Glutamatergic neuron (in vitro differentiated cells): Measurements from ENCODE around the gene PCYOX1L. TPM values are rescaled to one million over a fixed set of nuclear protein-coding genes. Genes with fewer than 3 reads are reported as not detected.

Experiments used
- DNase-seq: peaks from one replicate; pipeline ENCODE4 v3.0.0; 2022
- H3K27ac Mint-ChIP-seq: one replicate; pipeline ENCODE4 v1.8.0; 2020; ENCODE audit warnings: mild to moderate bottlenecking, mixed read lengths, inconsistent platforms; ENCODE audit not compliant: unreplicated experiment
- H3K27me3 Mint-ChIP-seq: one replicate; pipeline ENCODE4 v1.8.0; 2020; ENCODE audit warnings: mild to moderate bottlenecking, moderate library complexity, mixed read lengths, inconsistent platforms; ENCODE audit not compliant: unreplicated experiment
- H3K36me3 Mint-ChIP-seq: one replicate; pipeline ENCODE4 v1.8.0; 2020; ENCODE audit warnings: mild to moderate bottlenecking, mixed read lengths, inconsistent platforms; ENCODE audit not compliant: unreplicated experiment
- H3K4me1 Mint-ChIP-seq: one replicate; pipeline ENCODE4 v1.8.0; 2020; ENCODE audit warnings: mild to moderate bottlenecking, low read depth, mixed read lengths, inconsistent platforms; ENCODE audit not compliant: unreplicated experiment
- H3K4me3 Mint-ChIP-seq: one replicate; pipeline ENCODE4 v1.8.0; 2020; ENCODE audit warnings: mild to moderate bottlenecking, mixed read lengths, inconsistent platforms; ENCODE audit not compliant: unreplicated experiment
- H3K9me3 Mint-ChIP-seq: one replicate; pipeline ENCODE4 v1.8.0; 2020; ENCODE audit warnings: mild to moderate bottlenecking, moderate library complexity, mixed read lengths, inconsistent platforms; ENCODE audit not compliant: unreplicated experiment
- CTCF ChIP-seq: fragments of 200-600 bp; sonication (generic); IDR thresholded peaks from one replicate; pipeline ENCODE4 v1.5.0; 2021; ENCODE audit not compliant: partially characterized antibody, unreplicated experiment
- total RNA-seq: library from RNA; stranded (reverse); fragmentation: NEBNext Ultra II Directional; extraction: Animal tissue kit (Norgen Biotek cat#: 25700); gene quantifications from one replicate; pipeline ENCODE4 v1.2.1, GENCODE V29; 2021; ENCODE audit not compliant: unreplicated experiment

Gene PCYOX1L
- total RNA-seq, 1 donor from 2014 or later: 25.4 TPM

DNA sequence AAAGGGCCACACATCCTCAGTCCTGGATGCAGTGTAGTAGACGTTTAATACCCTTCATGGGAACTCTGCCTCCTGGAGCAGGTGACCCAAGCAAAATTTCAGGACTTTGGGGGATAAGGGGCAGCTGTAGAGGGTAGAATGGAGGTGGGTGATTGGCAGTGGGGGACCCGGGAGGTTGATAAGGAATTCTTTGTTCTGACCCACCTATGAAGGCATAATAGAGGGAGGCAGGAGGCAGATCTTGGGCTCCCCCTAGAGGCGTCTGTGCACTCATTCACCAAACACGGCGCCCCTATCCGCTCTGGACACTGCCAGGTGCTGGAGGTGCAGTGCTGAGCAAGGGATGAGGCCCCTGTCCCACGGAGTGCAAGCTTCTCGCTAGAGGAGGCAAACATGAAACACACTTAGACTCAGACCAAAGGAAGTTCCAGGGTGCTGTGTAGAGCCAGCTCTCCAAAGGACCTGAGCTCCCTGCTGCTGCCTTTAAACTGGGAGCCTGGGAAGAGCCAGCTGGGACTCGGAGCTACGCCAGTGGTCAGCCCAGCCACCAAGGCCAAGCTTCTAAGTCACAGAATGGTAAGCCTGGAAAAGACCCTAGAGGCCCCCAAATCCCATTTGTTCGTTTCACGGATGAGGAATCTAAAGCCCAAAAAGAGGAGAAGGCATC is 13.6 kb downstream of the PCYOX1L start:
- peak; percentile 66 for TF ChIP-seq CTCF
- peak; percentile 67 for DNase-seq
- Mint-ChIP-seq H3K4me3 (no peak overlapping the region), H3K27ac (peak overlapping the region; percentile 62), H3K36me3 (no peaks in the 10 kb centered on the region), H3K27me3 (no peaks in the 10 kb centered on the region), H3K4me1 (peaks cover 8% of the 10 kb centered on the region), H3K9me3 (no peaks in the 10 kb centered on the region)

GRCh38 chr5:149372076-149372795 is 14.4 kb downstream of the PCYOX1L start:
- TF ChIP-seq CTCF: no peak
- H3K36me3 Mint-ChIP-seq: peaks cover 3% of the 10 kb centered on the region
- peaks cover 6% of the 10 kb centered on the region for H3K4me1 Mint-ChIP-seq

DNA sequence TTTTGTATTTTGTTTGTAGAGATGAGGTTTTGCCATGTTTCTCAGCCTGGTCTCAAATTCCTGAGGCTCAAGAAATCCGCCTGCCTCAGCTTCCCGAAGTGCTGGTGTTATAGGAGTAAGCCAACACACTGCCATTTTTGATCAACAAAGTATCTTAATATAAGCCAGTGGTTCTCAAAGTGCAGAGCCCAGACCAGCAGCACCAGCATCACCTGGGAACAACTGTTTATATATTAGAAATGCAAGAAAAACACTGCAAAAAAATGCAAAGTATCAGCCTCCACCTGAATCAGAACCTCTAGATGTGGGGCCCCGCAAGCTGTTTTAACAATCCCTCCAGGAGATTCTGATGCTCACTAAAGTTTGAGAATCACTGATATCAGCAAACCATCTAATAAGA is 15.1 kb downstream of the PCYOX1L start:
- no peaks in the 10 kb centered on the region for H3K9me3 Mint-ChIP-seq
- peaks cover 4% of the 10 kb centered on the region for H3K36me3 Mint-ChIP-seq
- no peaks in the 10 kb centered on the region for H3K27me3 Mint-ChIP-seq
- no peak overlapping the region for H3K27ac Mint-ChIP-seq
- no peak overlapping the region for H3K4me3 Mint-ChIP-seq
- DNase-seq: no peak
- TF ChIP-seq CTCF: no peak
- H3K4me1 Mint-ChIP-seq: peaks cover 4% of the 10 kb centered on the region

More at GRCh38 chr5:149372076-149372795, 14.4 kb downstream of the PCYOX1L start:
- H3K4me3 Mint-ChIP-seq: no peak overlapping the region
- H3K9me3 Mint-ChIP-seq: no peaks in the 10 kb centered on the region
- H3K27me3 Mint-ChIP-seq: no peaks in the 10 kb centered on the region
- no peak for DNase-seq
- H3K27ac Mint-ChIP-seq: no peak overlapping the region

DNA sequence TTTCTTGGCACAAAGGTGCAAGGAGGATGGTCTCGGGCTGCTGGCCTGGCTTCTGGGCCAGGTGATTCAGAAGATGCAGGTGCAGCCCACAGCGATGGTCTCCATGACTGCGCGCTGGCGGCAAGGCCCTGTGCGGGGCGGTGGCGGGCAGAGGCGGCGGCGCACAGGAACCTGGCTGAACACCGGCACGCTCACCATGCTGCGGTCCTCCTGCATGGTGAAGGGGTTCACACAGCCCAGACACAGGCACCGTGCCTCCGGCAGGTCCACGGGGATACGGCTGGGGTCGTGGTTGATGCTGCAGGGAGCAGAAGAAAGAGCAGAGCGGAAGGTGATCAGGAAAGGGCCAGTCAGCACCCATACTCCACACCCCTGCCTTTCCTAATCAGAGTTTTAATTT is 16.5 kb downstream of the PCYOX1L start:
- Mint-ChIP-seq H3K36me3 (peaks cover 4% of the 10 kb centered on the region), H3K27me3 (no peaks in the 10 kb centered on the region), H3K9me3 (no peaks in the 10 kb centered on the region), H3K4me3 (no peak overlapping the region), H3K4me1 (peaks cover 4% of the 10 kb centered on the region), H3K27ac (no peak overlapping the region)
- TF ChIP-seq CTCF: no peak
- DNase-seq: no peak

- TF ChIP-seq CTCF: no peak
- Mint-ChIP-seq H3K27me3 (no peaks in the 10 kb centered on the region), H3K27ac (no peak overlapping the region), H3K36me3 (peaks cover 4% of the 10 kb centered on the region), H3K9me3 (no peaks in the 10 kb centered on the region), H3K4me1 (peaks cover 4% of the 10 kb centered on the region), H3K4me3 (no peak overlapping the region)
- DNase-seq: no peak
Observed at GRCh38 chr5:149374801-149375200, 17.0 kb downstream of the PCYOX1L start.
